ENCODE measurements around the gene PSG4.
"Not testable (repeated sequence)": the region's sequence is repeated elsewhere in the genome, so short reads cannot be mapped to it uniquely, and the experiment has no call there.

The PSG4 gene

DNA sequence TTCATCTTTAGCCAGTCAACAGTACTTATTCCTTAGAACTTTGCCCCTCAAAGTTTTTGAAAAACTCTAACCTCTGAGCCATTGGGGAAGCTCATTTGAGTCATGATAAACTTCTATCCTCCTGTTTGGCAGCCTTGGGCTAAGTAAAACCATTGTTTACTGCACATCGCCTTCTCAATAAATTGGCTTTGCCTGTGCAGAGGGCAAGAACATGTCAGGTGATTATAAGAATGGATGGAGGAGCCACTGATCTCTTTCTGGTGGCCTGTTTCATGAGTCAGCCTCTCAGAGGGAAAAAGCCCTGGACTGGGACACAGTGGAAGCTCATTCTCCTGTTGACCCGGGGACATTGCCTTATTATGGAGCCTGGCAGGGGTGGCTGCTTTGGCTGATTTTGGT lies 19.4 kb upstream of the PSG4 start:
- TF ChIP-seq, protein P1, sequence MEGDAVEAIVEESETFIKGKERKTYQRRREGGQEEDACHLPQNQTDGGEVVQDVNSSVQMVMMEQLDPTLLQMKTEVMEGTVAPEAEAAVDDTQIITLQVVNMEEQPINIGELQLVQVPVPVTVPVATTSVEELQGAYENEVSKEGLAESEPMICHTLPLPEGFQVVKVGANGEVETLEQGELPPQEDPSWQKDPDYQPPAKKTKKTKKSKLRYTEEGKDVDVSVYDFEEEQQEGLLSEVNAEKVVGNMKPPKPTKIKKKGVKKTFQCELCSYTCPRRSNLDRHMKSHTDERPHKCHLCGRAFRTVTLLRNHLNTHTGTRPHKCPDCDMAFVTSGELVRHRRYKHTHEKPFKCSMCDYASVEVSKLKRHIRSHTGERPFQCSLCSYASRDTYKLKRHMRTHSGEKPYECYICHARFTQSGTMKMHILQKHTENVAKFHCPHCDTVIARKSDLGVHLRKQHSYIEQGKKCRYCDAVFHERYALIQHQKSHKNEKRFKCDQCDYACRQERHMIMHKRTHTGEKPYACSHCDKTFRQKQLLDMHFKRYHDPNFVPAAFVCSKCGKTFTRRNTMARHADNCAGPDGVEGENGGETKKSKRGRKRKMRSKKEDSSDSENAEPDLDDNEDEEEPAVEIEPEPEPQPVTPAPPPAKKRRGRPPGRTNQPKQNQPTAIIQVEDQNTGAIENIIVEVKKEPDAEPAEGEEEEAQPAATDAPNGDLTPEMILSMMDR (IDR thresholded peaks at IDR 0.05), result no peak
- intact Hi-C loops (cut with DNase I; ENCODE audit: low total_unique reads), result no loop called here
- H3K27me3 ChIP-seq, result no peaks in the 10 kb centered on the region

DNA sequence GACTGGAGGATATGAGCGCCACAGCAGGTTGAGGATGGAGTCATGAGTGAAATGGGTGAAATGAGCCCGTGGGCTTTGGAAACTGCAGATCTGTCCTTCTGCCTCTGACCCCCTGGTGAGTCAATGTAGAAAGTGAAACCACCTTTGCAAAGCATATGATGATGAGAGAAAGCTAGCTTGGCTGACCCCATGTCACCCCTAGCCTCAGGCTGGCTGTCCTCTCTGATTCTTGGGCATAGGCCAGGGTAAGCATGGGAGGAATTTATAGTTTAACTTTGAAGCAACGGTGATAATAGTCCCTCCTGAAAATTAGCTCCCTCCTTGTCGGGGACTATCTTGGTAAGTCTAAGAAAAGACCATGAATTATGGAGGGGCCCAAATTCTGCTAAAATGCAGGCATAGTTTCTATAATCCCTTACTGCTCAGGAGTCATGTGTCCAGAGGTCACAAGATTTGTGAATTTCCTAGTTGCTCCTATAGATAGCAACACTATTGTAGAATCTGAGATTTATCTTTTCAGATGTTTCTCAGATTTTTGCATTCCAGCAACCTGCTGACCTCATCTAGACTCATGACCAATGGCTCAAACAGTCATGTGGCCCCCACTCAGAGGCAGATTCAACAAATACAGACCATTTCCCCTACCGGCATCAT lies 18.9 kb upstream of the PSG4 start:
- peaks cover 0 to 14% (median 0%) of the 10 kb centered on the region in 3 donors for H3K9me3 ChIP-seq
- H3K27me3 ChIP-seq; H3K4me3 ChIP-seq; H3K36me3 ChIP-seq; H3K27ac ChIP-seq; DNase-seq; H3K4me1 ChIP-seq; intact Hi-C loops (cut with DNase I; ENCODE audit: low total_unique reads): not testable (repeated sequence)

More for the DNA sequence above, 19.4 kb upstream of the PSG4 start:
- Histone ChIP-seq H3K4me1 (no peaks in the 10 kb centered on the region), H3K36me3 (no peaks in the 10 kb centered on the region), H3K27ac (no peak overlapping the region), H3K9me3 (peaks cover 0 to 17% (median 0%) of the 10 kb centered on the region in 3 donors), H3K4me3 (no peak overlapping the region)
- DNase-seq, result no peak

DNA sequence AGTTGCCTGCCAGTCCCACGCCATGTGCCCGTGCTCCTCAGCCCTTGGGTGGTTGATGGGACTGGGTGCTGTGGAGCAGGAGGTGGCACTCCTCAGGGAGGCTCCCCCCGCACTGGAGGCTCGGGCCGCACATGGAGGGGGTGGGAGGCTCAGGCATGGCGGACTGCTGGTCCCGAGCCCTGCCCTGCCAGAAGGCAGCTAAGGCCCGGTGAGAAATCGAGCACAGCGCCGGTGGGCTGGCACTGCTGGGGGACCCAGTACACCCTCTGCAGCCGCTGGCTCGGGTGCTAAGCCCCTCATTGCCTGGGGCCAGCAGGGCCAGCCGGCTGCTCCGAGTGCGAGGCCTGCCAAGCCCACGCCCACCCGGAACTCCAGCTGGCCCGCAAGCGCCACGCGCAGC lies 16.5 kb upstream of the PSG4 start:
- H3K27me3 ChIP-seq; H3K4me3 ChIP-seq; intact Hi-C loops (cut with DNase I; ENCODE audit: low total_unique reads); H3K36me3 ChIP-seq; H3K27ac ChIP-seq; H3K4me1 ChIP-seq; H3K9me3 ChIP-seq; DNase-seq: not testable (repeated sequence)

DNA sequence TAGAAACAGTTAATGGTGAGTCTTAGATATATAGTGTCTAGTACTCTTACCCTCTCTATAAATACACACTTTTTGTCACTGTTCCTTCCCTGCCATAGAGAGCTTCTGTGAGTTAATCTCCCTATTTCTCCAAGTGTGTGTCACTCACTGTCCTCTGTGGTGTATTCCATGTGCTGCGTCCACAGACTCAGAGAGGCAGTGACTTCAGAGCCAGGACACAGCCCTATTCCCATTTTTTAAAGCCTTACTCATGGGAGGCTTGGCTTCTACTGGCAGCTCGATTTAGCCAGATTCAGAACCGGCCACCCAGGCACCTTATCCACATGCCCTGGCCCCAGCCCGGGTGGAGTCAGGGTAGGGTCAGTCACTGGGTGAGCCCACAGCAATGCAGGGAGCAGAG lies 13.7 kb upstream of the PSG4 start:
- DNase-seq; intact Hi-C loops (cut with DNase I; ENCODE audit: low total_unique reads); H3K27ac ChIP-seq; H3K9me3 ChIP-seq; H3K4me3 ChIP-seq; H3K4me1 ChIP-seq; H3K27me3 ChIP-seq; H3K36me3 ChIP-seq: not testable (repeated sequence)

DNA sequence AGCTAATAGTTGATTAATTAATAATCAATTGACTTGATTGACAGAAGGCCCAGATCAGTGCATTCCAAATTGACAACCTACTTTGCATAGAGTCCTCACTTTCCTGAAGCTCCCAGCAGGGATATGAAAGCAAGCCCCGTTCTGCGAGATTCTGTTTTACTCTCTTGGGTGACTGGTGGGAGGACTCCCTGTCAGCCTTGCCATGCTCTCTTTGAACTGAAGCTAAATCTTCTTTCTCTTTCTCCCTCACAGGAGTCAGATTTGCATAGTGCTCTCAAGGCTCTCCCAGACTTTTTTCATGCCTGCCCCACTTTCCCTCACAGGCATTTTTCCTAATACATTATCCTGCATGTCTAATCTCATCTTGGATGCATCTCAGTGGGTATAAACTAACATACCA lies 10.4 kb upstream of the PSG4 start:
- H3K4me3 ChIP-seq; H3K27me3 ChIP-seq; H3K4me1 ChIP-seq; H3K27ac ChIP-seq; DNase-seq; H3K36me3 ChIP-seq; H3K9me3 ChIP-seq; intact Hi-C loops (cut with DNase I; ENCODE audit: low total_unique reads): not testable (repeated sequence)

DNA sequence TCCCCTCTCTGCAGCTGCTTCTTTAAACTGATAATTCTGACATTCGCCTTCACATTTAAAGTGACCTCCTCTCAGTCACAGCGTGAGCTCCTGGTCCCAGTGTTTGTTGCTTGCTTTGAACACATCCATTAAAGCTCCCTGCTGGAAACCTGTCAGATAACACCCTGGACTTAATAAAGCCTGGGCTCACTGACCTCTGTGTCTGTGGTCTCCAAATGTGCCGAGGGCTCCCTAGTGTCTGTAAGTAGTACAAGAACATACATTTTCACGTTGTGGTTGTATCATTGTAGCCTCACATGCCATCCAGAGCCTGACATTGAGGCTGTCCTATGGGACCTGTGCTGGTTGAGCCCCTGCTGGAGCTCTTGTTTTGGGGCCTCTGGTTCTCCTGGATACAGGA lies 2.6 kb upstream of the PSG4 start:
- Histone ChIP-seq H3K27ac (no peak overlapping the region), H3K4me3 (no peak overlapping the region), H3K27me3 (no peaks in the 10 kb centered on the region), H3K4me1 (no peaks in the 10 kb centered on the region), H3K36me3 (no peaks in the 10 kb centered on the region), H3K9me3 (no peaks in the 10 kb centered on the region)
- intact Hi-C loops (cut with DNase I; ENCODE audit: low total_unique reads), result no loop called here
- TF ChIP-seq, protein P1 (IDR thresholded peaks at IDR 0.05), result no peak
- no peak for DNase-seq

DNA sequence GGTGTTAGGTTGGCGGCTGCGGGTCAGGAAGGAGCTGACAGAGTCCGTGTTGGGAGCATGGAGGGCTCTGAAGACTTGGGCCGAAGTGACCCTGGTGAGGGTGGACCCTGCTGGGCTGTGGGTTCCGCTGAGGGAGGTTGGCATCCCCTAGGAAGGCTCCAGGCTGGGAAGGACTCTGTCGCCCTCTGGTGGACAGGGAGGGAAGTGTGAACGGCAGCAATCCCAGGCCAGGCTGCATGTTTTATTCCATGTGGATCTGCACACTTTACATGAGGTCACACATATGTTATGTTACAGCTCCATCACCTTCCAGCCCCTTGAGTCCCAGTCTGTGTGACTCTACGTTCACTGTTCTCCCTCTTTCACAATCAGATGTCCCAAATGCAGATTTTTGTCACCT lies 1.7 kb upstream of the PSG4 start:
- TF ChIP-seq, protein P1 (IDR thresholded peaks at IDR 0.05), result peak in 1 of 2 experiments; percentile 14
- H3K4me3 ChIP-seq; H3K36me3 ChIP-seq; H3K9me3 ChIP-seq; DNase-seq; H3K27me3 ChIP-seq; H3K27ac ChIP-seq; intact Hi-C loops (cut with DNase I; ENCODE audit: low total_unique reads); H3K4me1 ChIP-seq: not testable (repeated sequence)

DNA sequence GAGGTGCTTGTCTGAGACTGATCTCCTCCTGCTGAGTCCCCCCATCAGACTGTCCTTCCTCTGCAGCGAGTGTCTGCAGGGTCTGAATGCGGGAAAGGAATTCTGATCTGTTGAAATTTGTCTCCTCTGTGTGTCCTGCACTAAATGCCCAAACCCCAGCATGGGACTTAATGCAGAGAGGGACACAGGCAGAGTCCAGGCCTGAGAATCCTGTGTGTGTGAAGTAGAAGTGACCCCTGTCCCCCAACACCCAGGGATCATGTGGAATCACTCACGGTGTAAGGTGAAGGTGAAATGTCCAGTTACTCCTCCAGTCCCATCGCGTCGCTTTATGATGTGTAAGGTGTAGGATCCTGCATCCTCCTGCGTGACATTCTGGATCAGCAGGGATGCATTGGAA lies 1.8 kb downstream of the PSG4 start:
- H3K9me3 ChIP-seq; intact Hi-C loops (cut with DNase I; ENCODE audit: low total_unique reads); H3K4me3 ChIP-seq; DNase-seq; H3K27ac ChIP-seq; H3K27me3 ChIP-seq; H3K36me3 ChIP-seq; H3K4me1 ChIP-seq: not testable (repeated sequence)

DNA sequence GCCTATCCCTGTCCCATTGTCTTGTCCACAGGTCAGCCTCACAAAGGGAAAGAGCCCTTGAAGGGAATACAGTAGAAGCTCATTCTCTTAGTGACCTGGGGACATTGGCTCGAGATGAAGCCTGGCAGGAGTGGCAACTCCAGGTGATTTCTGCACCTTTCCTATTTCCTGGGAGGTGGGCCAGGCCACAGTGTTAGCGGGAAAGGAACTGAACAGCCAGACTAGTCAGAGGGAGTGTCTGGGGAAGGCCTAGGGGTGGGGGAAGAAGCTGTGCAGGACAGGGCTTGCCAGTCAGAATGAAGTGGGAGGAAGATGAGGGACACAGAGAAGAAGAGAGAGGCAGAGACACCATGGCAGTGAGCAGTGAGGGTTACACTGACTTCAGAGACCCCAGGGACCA lies 3.5 kb downstream of the PSG4 start:
- intact Hi-C loops (cut with DNase I; ENCODE audit: low total_unique reads); H3K36me3 ChIP-seq; H3K9me3 ChIP-seq; H3K4me1 ChIP-seq; DNase-seq; H3K27ac ChIP-seq; H3K4me3 ChIP-seq; H3K27me3 ChIP-seq: not testable (repeated sequence)

DNA sequence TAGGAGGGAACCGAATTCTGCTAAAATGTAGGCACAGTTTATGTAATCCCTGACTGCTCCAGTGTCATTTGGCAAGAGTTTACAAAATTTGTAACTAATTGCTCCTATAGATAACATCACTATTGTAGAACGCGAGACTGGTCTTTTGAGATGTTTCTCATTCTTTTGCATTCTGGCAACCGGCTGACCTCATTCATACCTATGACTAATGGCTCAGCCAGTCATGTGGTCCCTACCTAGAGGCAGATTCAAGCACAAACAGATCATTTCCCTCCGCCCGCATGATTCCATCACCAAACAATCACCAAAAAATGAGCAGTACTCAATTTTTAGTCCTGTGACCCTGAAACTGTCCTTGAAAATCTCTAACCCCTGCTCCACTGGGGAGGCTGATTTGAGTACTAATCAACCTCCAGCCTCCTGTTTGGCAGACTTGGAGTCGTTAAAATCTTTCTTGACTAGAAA lies 4.1 kb downstream of the PSG4 start:
- H3K9me3 ChIP-seq; H3K27ac ChIP-seq; H3K36me3 ChIP-seq; H3K27me3 ChIP-seq; DNase-seq; H3K4me1 ChIP-seq; H3K4me3 ChIP-seq; intact Hi-C loops (cut with DNase I; ENCODE audit: low total_unique reads): not testable (repeated sequence)

DNA sequence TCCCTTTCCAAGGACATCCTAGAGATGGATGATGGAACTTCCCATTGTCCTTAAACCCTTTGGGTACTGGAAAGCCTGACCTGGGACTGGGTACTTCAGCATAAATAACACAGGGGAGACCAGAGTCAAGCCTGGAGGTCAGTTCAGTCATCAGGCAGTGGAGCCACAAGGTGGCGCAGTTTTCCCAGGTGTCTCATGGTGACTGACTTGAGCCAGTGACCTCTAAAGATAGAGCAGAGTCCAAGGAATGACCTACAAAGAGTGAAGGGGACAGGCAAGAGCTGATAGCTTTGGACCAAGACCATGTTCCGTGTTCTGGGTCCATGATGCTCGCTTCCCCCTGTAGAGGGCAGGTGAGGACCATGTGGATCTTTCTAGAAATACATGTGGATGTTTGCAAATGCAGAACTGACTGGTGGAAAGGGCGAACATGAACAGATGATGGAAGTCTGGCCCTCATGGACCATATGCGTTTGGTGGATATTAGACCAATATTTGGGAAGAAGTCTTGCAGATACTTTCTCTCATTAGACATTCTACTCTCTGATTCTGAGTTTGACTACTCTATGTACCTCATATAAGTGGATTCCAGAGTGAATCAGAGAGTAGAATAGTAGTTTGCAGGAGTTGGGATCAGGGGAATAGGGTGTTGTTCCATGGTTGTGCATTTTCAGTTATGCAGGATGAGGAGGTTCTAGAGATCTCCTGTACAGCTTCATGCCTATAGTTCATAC lies 6.6 kb downstream of the PSG4 start:
- H3K4me3 ChIP-seq; DNase-seq; H3K27ac ChIP-seq; H3K4me1 ChIP-seq; H3K36me3 ChIP-seq; H3K9me3 ChIP-seq; intact Hi-C loops (cut with DNase I; ENCODE audit: low total_unique reads); H3K27me3 ChIP-seq: not testable (repeated sequence)
